KG1 (cell line): Measurements from ENCODE around the gene RALY.
A peak's percentile ranks its signal among the peaks of the same experiment; 100 is the strongest.

Source experiments
- DNase-seq: peaks from one replicate; lab custom pipeline; 2025; lab: John Stamatoyannopoulos, UW

Gene RALY

DNA sequence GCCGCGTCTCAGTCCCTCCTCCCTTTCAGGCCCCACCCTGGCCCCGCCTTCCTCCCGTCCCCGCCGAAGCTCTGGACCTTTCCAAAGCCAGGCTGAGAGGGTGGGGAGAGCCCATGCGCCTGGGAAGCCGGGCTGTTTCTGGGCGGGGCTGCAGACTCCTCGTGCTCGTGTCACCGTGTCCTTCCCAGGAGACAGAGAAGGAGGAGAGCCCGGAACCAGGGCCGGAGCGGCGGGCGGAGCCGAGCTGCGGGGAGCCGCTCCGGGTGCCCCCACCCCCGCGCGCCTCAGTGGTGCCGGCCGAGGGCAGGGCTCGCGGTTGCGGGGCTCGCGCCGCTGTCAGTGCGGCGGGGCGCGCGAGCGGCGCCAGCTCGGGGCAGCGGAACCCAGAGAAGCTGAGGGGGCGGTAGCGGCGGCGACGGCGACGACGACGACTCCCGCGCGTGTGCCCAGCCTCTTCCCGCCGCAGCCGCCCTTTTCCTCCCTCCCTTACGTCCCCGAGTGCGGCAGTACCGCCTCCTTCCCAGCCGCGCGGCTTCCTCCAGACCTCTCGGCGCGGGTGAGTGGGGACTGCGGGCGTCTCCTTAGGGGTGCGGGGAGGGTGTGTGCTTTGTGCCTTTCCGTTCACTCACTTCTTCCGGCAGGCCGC is at the start of gene RALY:
RALY (plus strand) TSS at position 336 of the 646 bp plus-strand sequence. CDS start 78,164 bp downstream, outside the sequence.
- peak; percentile 92 for DNase-seq

DNA sequence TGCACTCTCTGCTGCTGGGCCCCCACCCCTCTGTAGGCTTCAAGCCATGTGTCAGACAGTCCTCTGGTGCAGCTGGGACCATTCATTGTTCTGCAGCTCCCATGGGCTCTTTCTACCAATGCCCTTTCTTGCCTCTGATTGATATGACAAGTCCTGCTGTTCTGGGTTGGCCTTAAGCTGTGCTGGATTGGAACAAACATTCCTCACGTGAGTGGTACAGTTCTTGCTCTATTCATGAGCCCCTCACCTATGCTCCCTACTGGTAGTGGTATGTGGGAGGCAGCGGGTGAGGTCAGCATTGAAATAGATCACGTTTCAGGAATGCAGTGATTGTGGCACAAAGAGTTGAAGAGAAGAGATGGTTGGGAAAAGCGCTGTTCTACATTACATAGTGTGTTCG is 48.8 kb upstream of the RALY start:
- DNase-seq = no peak

DNA sequence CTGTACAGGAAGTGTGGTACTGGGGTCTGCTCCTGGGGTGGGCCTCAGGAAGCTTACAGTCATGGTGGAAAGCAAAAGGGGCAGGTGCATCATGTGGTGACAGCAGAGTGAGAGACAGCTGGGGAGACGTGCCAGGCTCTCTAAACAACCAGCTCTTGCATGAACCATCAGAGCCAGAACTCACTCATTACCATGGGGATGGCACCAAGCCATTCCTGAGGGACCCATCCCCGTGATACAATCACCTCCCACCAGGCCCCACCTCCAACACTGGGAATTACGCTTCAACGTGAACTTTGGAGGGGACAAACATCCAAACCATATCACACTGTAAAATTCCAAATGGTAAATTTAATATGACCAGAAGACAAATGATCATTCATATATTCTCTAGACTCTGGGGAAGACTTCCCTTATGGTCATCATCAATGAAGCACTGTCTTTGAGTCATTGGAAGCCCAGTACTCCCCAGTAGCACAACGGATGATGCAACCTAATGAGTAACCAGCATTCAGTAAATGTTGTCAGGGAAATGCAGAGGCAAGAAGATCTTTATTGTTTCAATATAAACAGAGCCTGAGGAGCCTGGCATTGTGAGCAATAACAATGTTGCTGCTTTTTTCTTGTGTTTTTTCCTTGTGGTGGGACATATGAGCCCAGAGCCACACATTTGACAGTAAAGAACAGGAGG is 48.2 kb upstream of the RALY start:
- no peak for DNase-seq

DNA sequence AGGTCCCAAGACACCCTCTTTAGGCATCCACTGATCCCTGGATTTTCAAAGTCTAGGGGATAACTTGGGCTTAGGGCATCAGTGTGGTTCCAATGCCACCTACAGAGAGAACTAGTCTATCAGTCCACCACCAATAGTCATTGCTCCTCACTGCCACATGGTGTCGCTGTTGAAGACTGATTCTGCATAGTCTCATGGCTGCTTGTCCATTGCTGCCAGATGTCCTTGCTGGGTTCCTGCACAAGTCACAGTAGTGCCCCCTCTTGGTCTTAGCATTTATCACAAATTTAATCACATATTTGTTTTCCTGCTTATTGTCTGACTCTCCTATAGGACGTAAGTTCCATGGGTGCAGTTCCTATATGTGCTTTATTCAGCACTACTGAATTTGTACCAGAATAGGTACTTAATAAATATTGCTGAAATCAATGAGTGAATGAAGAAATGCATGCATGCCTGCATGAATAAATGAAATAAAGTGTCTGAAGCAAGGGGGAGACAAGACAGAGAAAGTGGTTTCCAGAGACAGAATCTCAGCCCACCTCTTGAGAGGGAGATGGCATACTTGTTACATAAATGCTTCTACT is 45.9 kb upstream of the RALY start:
- DNase-seq = no peak

DNA sequence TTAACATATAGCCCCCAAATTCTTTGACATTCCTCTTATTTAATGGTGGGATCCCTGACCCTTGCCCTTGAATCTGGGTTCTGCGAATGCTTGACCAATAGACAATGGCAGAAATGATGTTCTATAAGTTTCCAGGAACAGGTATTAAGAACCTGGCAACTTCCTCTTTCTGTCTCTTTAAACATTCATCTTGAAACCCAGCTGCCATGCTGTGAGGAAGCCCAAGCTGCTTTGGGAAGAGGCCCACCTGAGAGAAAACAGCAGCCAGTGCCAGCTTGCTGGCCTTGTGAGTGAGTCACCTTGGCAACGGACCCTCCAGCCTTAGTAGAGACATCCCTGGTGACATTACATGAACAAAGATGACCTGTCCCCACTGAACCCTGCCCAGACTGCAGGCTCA is 45.2 kb upstream of the RALY start:
- DNase-seq = no peak

DNA sequence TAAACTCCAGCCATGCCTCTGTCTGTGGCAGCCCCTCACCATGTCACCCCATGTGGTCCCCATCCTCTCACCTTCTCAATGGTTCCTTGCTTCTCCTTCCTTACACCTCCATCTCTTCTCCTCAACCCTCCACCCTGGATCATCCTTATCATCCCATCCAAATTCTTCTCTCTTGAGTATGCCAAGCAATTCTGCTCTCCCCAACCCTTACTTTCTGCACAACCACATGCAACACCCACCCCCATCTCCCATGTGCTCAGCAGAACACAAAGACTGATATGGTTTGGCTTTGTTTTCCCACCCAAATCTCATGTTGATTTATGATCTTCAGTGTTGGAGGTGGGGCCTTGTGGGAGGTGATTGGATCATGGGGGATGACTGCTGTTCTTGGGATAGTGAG is 42.5 kb upstream of the RALY start:
- DNase-seq = no peak

DNA sequence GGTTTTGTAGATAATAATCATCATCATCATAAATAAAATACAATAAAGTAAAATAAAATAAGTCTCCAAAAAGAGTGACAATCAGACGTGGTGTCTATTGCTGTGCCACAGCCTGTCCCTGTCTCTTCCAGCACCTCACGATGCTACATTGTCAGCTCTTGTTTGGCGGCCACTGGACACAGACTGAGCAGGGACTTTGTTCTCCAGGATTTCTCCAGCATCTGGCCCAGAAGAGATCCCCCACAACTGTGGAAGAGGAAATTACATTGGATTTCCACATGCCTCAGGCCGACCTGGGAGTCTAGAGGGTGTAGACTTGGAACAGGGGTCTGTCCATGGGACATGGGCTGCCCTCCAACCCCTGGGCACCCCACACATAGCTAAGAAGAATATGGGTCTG is 39.2 kb upstream of the RALY start:
- DNase-seq = no peak

DNA sequence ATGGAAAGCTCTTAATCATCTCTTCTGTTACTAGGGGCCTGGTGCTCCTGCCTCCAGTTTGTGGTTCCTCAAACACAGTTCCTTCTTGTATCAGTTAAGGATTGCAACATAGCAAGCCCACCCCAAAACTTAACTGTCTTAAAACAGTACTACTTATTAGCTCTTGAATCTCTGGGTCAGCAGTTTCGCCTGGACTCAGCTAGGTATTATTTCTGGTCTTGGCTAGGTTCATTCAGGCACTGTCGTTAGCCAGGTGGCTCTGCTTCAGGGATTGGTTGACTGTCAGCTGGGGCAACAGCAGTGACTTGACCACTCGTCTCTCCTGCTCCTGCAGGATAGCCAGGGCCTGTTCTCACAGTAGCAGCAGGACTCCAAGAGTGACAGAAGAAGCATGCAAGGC is 30.0 kb upstream of the RALY start:
- DNase-seq = no peak

DNA sequence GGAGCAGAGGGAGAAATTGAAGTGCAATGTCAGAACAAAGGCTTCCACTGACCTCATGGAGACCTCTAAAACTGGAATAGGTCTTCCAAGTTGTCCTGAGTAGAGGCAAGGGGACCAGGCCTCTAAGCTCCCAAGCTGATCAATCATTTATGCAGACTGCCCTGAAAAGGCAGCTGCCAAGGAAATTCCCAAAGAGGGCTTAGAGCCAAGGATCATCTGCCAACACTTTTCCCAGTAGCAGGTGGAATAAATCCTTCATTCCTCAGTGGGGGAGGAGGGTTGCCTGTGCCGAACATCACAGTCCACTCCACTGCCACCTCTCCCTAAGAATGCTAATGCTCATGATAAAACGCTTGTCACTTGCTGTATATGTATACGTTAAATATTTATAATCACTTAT is 29.3 kb upstream of the RALY start:
- no peak for DNase-seq

DNA sequence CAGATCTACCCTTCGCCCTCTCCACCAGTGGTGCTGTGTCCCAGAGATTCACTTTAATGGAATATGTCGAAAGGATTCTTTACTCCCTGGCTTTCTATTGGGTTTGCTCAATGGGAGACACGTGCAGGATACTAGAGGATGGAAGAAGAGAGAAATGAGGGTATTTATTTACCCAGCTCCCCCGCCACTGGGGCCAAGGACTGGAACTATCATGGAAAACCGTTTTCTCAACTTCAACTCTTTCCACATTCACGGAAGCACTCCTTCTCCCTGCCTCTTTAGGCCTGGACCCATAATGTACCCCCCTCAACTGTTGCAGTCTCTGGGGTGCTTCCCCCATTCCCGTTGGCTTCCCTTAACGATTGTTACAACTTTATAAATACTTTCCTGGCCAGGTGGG is 26.6 kb upstream of the RALY start:
- no peak for DNase-seq

DNA sequence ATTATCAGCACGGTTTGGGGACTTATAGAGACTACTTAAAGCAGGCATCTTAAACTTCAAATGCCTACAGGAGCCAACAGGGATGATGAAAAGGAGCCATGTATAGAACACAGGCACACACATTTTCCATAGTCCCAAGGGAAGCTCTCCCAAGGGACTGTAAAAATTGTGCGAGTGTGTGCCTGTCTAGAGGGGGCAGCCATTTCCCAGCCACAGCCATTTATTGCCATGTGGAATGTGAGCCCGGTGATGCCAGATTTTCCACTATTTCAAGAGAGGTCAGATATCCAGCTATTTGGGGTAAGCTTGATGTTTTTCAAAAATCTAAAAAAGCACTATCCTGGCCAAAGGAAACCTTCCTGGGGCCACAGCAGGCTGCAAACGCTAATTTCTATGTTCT is 24.1 kb upstream of the RALY start:
- no peak for DNase-seq

DNA sequence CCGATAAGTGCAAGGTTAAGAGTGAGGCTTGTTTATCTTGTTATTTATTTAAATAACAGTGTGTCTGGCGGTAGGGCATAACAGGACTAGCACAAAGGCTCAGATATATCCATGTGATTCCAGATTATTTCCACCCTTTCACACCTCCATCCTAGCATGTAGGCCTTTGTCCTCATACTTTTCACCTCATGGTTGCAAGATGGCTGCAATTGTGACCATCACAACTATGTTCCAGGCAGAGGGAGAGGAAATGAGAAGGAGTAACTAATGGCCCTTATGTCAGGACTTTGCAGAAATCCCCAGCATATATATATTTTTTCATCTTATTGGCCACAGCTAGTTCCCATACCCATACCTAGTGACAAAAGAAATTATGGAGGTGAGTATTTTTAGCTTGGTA is 23.5 kb upstream of the RALY start:
- no peak for DNase-seq

DNA sequence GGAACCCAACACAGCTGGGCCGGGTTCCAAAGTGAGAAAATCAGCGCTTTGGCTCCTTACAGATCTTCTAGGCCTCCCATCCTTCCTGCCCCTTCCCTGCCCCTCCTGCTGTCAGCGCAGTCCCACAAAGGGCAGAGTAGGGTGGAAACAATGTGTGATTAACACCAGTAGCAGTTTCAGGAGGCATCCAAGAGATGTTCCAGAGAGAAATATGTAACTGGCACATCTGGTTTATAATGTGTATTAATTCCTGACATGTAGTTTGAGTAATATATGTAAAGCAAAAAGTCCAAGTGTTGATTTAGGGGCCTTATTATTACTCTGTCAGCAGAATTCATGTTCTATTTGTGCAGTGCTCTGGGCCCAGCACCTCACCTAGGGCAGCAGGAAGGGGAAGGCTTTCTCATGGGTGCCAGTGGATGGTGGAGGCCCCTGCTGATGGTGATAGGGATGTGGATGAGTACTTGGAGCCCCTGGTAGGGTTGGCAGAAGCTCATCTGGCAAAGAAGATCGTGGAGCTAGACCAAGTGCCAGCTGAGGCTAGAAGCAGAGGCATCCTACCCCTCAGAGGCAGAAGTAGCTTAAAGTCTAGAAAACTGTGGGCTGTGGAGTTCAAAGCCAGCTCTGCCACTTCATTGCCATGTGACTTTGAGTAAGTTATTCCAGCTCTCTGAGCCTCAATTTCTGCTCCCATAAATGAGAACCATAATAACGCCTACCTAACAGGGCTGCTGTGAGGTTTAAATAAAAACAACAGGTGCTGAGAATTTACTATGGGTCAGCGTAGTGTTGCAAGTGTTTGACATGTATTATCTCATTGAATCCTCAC is 22.4 kb upstream of the RALY start:
- no peak for DNase-seq

DNA sequence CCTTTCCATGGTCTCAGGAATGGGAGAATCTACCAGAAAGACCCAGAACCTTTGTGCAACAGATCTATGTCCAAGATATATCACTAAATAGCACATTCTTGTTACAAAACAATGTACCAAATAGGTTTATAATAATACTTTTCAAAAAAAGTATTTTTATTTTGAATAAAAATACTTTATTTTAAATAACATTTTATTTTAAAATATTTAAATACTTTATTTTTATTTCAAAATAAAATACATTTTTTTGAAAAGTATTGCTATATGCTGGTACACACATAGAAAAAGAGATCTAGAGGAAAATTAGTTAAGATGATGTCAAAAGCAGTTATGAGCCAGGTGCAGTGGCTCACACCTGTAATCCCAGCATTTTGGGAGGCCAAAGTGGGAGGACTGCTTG is 16.8 kb upstream of the RALY start:
- DNase-seq = no peak

DNA sequence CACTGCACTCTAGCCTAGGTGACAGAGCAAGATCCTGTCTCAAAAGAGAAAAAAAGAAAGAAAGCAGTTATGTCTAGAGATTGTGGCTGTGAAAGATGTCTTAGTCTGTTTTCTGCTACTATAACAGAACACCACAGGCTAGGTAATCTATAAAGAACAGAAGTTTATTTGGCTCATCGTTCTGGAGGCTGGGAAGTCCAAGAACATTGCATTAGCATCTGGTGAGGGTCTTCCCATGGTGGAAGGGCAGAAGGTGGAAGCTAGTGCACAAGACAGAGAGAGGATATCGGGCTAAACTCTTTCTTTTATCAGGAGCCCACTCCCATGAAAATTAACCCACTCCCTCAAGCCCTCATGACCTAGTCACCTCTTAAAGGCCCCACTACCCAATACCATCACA is 16.2 kb upstream of the RALY start:
- DNase-seq = no peak

DNA sequence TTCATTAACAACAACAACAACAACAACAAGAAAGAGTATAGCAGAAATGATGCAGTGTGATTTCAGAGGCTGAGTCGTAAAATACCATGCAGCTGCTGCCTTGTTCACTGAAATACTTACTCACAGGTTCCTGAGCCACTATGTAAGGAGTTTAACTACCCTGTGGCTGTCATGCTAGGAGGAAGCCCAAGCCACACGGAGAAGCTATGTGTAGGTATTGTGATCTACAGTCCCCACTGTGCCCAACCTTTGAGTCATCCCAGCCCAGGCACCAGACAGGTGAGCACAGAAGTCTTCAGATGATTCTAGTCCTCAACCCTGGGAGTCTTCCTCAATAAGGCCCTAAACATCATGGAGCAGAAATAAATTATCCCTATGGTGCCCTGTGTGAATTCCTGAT is 14.6 kb upstream of the RALY start:
- DNase-seq = no peak

DNA sequence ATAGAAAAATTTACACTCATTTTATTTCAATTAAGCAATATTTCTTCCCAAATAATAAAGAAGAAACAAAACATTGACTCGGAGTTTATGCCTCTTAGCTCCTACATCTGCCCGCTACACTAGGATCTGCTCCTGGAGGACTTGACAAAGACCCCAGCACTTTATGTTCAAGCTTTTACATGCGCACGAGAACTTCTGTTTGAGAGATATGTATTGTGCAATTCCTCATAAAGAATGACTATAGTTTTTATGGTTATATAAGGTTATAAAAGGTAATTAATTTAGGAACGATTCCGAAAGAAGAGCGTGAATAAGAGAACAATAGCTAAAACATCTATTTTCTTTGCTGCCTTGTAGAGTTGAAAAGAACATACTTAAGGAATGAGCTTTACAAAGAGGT is 12.4 kb upstream of the RALY start:
- no peak for DNase-seq

DNA sequence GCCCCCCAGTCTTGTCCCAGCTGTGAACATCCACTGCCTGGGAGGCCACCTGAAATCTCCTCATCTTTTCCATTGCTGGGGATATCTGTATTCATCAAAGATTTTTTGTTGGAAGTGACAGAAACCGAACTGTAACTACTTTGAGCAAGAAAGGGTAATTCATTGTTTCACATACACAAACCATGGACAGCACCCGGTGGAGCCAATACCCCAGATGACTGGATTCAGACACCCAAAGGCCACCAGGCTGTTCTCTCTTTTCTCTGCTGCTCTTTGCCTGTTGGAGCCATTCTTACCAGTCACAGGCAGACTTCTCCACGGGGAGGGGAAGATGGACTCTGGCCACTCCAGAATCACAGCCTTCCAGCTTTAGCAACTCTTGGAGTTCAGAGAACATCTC is 11.7 kb upstream of the RALY start:
- no peak for DNase-seq

DNA sequence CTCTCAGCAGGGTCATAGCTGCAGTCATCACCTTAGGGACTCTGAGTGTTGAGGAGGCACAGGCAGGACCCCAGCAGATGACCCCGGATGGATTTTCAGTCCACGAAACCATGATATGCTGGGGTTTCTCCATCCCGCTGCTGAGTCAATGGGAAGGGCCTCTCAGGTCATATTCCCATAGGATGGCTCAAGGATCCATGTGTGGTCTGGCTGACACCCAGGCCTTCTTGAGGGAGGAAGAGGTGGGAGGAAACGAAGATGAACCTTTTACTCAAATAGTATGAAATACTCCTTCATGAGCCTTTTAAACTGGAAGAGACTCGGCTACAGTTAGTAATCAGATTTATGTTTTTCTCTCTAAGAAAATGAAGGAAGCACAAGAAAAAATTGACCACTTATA is 10.3 kb upstream of the RALY start:
- DNase-seq = no peak

DNA sequence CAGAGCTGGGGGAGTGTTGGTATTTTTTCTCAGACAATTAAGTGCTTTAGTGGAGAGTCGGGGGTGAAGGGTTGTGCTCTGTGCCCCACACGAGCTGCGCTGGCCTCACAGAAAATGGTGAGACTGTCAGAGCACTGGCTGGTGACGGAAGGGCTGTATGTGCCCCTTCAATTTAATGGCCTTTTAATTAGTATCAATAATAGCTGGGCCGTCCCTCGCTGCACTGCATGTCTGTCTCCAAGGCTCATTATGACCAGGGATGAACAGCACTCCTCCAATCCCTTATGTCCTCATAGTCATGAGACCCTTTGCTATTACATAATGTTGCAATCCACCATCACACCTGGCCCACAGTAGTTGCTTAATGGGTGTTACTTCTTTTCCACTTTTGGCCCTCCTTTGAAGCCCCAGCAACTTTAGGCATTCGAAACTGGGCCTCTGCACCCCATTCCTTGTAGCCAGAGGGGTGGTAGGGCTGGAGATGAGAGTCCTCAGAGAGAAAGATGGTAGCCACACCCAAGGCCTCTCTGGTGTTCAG is 9.5 kb upstream of the RALY start:
- no peak for DNase-seq

DNA sequence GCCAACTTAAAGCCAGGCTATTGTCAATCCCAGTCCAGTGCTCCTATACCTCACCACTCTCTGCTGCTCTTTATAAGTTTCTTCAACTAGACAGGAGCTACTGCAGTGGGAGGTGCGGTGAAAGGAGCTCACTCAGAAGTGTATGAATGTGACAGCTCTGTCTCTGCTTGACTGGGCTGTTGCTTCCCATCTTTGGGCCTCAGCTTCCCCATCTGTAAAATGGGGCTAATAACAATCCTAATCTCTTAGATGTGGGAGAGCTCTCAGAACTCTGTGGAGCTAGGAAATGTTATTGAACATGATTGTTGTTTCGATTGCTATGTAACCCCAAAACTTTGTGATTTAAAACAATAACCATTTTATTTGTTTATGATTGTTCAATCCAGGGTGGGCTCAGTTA is 8.4 kb upstream of the RALY start:
- DNase-seq = no peak

DNA sequence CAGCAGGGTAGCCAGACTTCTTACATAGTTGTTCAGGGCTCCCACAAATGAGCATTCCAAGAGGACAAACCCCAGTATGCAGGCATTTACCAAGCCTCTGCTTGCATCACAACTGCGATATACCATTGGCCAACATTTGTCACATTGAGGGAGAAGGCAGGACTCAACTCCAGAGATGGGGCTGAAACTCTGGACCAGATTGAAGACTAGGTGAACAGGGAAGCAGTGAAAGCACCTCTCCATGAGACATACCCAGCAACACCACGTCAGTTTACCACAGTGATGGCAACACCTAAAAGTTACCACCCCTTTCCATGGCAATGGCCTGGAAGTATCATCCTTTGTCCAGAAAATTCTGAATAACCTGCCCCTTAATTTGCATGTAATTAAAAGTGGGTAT is 7.9 kb upstream of the RALY start:
- DNase-seq = no peak
